Measurements from ENCODE around the gene EDC4. TPM values are rescaled to one million over a fixed set of nuclear protein-coding genes. Genes with fewer than 3 reads are reported as not detected.

The EDC4 gene
- total and polyA plus RNA-seq, 8 donors, result 22.0 to 141 (median 42.0) TPM

DNA sequence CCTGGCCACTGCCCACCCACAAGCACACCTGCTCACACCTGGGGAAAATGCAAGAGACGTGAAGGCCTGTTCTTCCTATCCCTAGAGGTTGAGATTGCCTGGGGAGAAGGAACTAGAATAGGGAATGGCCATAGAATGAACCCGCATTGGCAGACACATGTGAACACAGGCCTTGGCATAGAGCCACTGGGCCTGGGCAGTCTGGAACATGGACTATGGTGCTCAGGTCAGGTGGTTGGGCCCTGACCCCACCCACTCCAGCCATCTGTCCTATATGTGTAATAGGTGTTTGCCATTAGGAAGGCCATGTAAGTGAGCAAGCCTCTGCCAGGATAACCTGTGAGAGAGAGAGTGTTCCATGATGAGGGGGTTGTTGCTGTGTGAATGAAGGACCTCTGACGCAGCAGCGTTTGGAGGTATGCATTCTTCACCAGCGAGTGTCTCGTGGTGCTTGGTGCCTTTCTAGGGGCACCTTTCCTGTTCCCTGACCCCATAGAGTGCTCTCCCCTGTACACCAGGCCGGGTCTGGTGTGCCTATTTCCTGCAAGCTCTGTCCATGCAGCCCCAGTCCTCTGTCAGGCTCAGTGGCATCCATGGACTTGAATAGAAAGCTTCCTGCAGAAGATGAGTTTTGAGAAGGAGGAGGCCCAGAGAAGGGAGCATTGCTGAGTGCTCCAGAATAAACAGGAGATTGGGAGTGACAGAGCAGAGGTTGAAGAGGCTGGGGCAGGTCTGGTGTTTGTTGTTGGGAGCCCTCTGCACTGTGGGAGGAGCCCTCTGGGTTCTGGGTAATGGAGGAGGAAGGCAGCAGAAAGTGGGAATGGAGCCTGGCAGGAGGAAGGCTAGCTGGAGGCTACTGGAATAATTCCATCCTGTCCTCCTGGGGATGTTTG lies 43.2 kb downstream of the EDC4 start:
- no peak for TF ChIP-seq POLR2A (IDR thresholded peaks at IDR 0.05)
- no peak for TF ChIP-seq POLR2AphosphoS5 (IDR thresholded peaks at IDR 0.05)
- TF ChIP-seq EP300 (IDR thresholded peaks at IDR 0.05), result no peak
- no peak for TF ChIP-seq CTCF (IDR thresholded peaks at IDR 0.05)
- WGBS, 5 donors, result 67 to 82% (median 69%) methylated on average over 7 of the region's 7 CpGs
- Histone ChIP-seq H3K36me3 (peaks cover 8 to 72% (median 59%) of the 10 kb centered on the region in 4 donors), H3K27ac (no peak overlapping the region), H3K4me3 (no peak overlapping the region), H3K9me3 (no peaks in the 10 kb centered on the region), H3K27me3 (no peaks in the 10 kb centered on the region), H3K4me1 (peaks cover 6 to 40% (median 22%) of the 10 kb centered on the region in 4 donors)
- peak in 1 of 2 donors; percentile 81 for DNase-seq
- intact Hi-C loops (cut with DNase I; ENCODE audit: low total_unique reads), result no loop called here

- Histone ChIP-seq H3K4me1 (peaks cover 6 to 40% (median 26%) of the 10 kb centered on the region in 4 donors), H3K27me3 (no peaks in the 10 kb centered on the region), H3K9me3 (no peaks in the 10 kb centered on the region), H3K36me3 (peaks cover 10 to 67% (median 48%) of the 10 kb centered on the region in 4 donors), H3K4me3 (no peak overlapping the region), H3K27ac (peak overlapping the region in 3 of 5 donors; percentile 20 to 66 (median 46))
- TF ChIP-seq POLR2A (IDR thresholded peaks at IDR 0.05) (no peak), POLR2AphosphoS5 (IDR thresholded peaks at IDR 0.05) (no peak), EP300 (IDR thresholded peaks at IDR 0.05) (no peak), CTCF (IDR thresholded peaks at IDR 0.05) (no peak)
- no peak for DNase-seq
- intact Hi-C loops (cut with DNase I; ENCODE audit: low total_unique reads), result no loop called here
- 49 to 78% (median 71%) methylated on average over 6 of the region's 6 CpGs for WGBS, 5 donors
Measured at GRCh38 chr16:67917140-67917851, 44.4 kb downstream of the EDC4 start.

GRCh38 chr16:67917852-67918236 lies 45.0 kb downstream of the EDC4 start:
- intact Hi-C loops (cut with DNase I; ENCODE audit: low total_unique reads), result no loop called here
- H3K27ac ChIP-seq, result peak overlapping the region in 3 of 5 donors; percentile 20 to 66 (median 46)
- DNase-seq, result no peak

More at GRCh38 chr16:67917852-67918236, 45.0 kb downstream of the EDC4 start:
- Histone ChIP-seq H3K27me3 (no peaks in the 10 kb centered on the region), H3K4me3 (no peak overlapping the region), H3K4me1 (peaks cover 6 to 45% (median 29%) of the 10 kb centered on the region in 4 donors), H3K36me3 (peaks cover 15 to 72% (median 48%) of the 10 kb centered on the region in 4 donors), H3K9me3 (no peaks in the 10 kb centered on the region)
- no peak for TF ChIP-seq CTCF (IDR thresholded peaks at IDR 0.05)
- TF ChIP-seq POLR2AphosphoS5 (IDR thresholded peaks at IDR 0.05), result no peak
- TF ChIP-seq EP300 (IDR thresholded peaks at IDR 0.05), result no peak
- no peak for TF ChIP-seq POLR2A (IDR thresholded peaks at IDR 0.05)
- 70 to 85% (median 77%) methylated on average over 4 of the region's 4 CpGs for WGBS, 5 donors

Measured in stomach (tissue), 9 donors.